ENCODE measurements around the gene VAV3. TPM values are rescaled to one million over a fixed set of nuclear protein-coding genes. Genes with fewer than 3 reads are reported as not detected.

VAV3 gene
- 115 TPM for total RNA-seq

GRCh38 chr1:107965110-107965991, at the start of gene VAV3:
VAV3 (minus strand) TSS chr1:107965180; CDS start chr1:107964869, 311 bp downstream.

Small RNAs within 50 kb of the gene (small RNA-seq; reads per million reads assigned to genes)
- not detected for gene MIR7852 (ENCODE audit: low replicate concordance)

Other genes starting within 250 kb of the VAV3 start
- gene SLC25A24, start 235.2 kb upstream of the VAV3 start, total RNA-seq: 45.6 TPM

All from metanephros (tissue), 2 donors.